Stimulated activated CD8-positive, alpha-beta memory T cell treated with anti-CD3 and anti-CD28 coated beads, Interleukin-2, amount 100 ng/mL, for 48 hours (primary cell): ENCODE measurements around the gene RER1.

Experiments
- DNase-seq, 2 donors: peaks; one replicate each; pipeline ENCODE4 v3.0.0-alpha.2; 2020; ENCODE audit warnings: low read depth in 2 of 2

The RER1 gene

GRCh38 chr1:2353551-2354438, 37.8 kb upstream of the RER1 start:
- DNase-seq: no peak

- no peak for DNase-seq
Observed at GRCh38 chr1:2354511-2355372, 36.9 kb upstream of the RER1 start.

- no peak for DNase-seq
Observed at GRCh38 chr1:2355373-2356261, 36.0 kb upstream of the RER1 start.

- DNase-seq: no peak
Observed at GRCh38 chr1:2356401-2356800, 35.2 kb upstream of the RER1 start.

DNA sequence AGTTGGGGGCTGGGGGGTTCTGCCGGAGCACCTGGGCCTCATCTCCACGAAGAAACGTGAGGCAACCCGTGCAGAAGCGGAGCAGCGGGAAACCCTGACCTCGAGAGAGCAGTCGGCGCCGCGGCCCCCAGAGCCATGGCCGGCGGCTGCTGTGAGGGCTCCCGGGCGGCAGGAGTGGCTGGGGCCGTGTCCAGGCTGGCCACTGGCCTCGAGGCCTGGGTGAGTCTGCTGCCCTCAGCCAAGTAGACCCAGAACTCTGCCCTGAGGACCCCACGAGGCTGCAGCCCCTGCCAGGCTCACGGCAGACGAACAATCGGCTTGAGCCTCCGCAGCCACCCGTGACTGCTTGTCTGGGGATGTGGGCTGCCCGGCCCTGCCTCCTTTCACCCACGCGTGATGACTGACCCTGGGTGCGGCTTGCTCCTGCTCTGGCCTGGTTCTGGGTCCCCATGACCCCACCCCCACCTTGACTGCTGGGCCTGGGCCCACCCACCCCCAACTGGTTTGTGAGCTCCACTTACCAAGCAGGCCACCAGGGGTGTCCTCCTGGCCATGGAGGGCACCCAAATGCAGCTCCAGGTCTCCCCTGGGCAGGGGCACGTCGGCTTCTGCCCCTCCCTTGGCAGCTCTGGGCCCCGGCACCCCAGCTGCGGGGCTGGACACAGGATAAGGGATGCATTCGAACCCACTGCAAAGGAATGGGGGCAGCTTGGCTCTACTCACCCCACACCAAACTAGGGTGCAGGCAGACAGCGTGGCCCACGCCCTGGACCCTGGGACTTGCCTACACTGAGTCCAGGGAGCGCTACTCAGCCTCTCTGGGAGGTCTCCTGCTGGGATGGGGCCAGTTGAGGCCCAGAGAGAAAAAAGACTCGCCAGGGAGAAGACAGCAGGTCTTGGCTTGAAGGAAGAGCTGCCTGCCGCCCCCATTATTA, 34.5 kb upstream of the RER1 start:
- no peak for DNase-seq

DNA sequence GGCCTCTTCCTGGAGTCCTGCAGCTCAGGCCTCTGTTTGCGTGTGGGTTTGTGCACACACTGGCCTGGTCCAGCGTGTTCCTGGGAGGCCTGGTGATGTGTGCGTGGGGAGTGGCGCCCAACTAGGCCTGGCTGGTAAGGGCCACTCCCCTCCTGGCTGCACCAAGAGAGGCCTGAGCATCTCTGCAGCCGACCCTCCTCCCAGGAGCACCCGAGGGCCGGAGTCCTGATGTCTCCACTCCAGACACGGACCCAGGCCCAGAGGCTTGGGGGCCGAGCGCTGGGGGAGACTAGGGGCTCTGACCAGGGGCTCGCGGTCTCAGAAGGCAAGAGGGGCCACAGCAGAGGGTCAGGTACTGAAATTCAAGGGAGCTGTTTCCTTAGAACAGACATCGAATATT, 33.6 kb upstream of the RER1 start:
- no peak for DNase-seq

- no peak for DNase-seq
Observed at GRCh38 chr1:2358651-2359640, 32.7 kb upstream of the RER1 start.

- DNase-seq: no peak
Observed at GRCh38 chr1:2360588-2361364, 30.9 kb upstream of the RER1 start.

- no peak for DNase-seq
Observed at GRCh38 chr1:2363847-2364513, 27.7 kb upstream of the RER1 start.

DNA sequence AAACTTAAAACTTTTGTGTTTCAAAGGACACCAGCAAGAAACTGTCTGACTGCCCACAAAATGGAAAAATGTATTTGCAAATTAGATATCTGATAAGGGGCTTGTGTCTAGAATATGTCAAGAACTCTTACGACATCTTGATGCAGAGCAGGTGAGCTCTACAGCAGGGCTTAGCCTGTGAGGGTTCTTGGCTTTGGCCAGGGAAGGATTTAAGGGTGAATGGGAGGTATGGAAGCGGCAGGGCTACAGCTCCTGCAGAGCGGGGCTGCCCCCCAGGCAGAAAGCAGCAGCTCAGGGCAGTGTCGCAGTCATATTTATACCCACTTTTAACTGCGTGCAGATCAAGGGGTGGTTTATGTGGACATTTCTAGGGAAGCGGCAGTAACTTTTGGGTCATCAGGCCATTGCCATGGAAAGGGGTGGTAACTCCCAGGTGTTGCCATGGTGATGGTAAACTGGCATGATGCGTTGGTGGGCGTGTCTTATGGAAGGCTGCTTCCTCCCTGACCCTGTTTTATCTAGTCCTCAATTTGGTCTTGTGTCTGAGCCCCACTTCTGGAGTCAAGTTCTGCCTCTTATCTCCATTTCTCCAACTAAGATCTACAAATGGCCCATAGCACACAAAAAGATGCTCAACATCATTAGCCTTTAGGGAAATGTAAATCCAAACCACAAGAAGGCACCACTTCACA, 23.4 kb upstream of the RER1 start:
- no peak for DNase-seq

- no peak for DNase-seq
Observed at GRCh38 chr1:2372551-2373490, 18.8 kb upstream of the RER1 start.

GRCh38 chr1:2373551-2374251, 17.9 kb upstream of the RER1 start:
- DNase-seq: no peak

DNA sequence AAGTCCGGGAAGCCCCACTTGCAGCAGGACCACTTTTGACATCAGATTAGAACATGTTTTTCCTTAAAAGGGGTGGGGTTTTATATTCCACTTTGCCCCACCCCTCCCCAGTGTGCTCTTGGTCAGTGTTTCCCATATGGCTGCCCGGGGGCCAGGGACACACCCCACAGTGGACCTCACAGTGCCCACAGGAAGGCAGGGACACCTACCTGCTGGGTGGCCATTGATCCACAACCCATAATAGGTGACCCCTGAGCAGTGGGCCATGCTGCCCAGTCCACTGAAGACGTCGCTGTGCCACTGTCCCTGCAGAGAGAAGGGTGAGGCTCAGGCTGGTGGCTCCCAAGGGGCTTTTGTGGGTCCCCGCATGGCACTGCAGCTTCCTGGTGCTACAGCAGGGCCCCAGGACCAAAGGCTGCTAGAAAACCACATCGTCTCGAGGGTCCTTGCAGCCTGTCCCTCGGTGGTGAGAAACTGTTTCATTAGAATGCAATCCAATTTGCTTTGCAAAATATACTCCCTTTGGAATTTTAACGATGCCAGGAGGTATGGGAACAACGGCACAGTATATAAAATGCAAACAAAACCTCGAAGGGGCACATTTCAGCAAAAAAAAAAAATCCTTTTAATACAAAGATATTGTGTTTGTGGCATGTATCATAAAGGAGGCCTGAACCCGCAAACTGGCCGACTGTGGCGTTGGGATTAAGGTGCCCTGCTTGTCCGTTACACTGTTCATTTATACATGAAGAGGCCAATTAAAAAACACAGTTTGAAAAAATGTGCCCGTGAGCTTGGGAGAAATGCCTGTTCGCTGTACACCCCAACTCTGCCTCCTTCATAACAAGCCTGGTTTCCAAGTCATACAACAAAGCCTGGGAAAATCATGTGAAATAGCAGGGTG, 17.1 kb upstream of the RER1 start:
- DNase-seq: no peak

GRCh38 chr1:2375246-2375922, 16.3 kb upstream of the RER1 start:
- DNase-seq: no peak
